HepG2 (cell line): ENCODE measurements around the gene PPCS.

Experiments used
- TCF7L2 ChIP-seq: IDR thresholded peaks from 2 replicates; pipeline ENCODE4 v1.6.1; 2011; ENCODE audit warnings: mild to moderate bottlenecking, low read depth, low read length, moderate library complexity
- ZNF207 ChIP-seq: fragments of 450-650 bp; IDR thresholded peaks from 2 replicates; pipeline ENCODE4 v1.6.1; 2016; ENCODE audit warnings: antibody characterized with exemption, borderline replicate concordance

DNA sequence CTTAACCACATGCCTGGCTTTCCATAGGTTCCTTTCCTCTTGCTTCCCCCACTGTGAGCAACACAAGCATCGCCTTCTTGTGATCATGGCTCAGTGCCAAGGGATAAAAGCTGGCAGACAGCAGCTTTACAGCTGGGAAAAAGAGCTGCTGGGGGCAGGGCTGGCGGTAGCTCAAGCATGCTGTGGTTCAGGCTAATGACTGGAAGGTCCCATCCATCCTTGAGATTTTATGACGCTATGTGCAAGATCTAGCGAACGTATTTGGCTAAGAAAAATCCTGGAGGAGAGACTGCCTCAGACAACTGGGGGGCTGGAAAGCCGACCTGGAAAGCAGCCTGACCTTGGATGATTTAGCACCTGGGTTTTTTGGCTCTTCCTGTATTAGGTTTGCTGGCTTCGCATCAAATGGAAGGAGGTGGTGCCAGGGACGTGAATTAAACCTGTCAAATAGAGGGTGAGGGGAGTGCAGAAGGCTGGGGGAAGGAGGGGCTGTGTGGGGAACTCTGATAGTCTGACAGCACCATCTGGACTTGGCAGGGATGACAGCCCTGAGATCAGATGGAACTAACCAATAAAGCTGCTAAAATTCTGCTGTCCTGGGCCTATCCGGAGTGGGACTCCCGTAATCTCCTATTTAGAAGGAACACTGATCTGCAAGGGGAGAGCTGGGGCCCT lies 35.3 kb upstream of the PPCS start:
- TF ChIP-seq ZNF207 (no peak), TCF7L2 (no peak)
